Sigmoid colon (tissue), 4 donors: ENCODE results near the gene OGFR.

Experiments used
- CTCF ChIP-seq, 4 experiments: fragments of 450-650 bp in 3 of 4; fragments of 200-600 bp in 1 of 4; IDR thresholded peaks; one replicate each; pipeline ENCODE4 v1.5.1; 2016 to 2019; ENCODE audit warnings: antibody characterized with exemption in 4 of 4, mild to moderate bottlenecking in 3 of 4, moderate library complexity in 2 of 4
- POLR2A ChIP-seq, 2 donors: fragments of 450-650 bp; IDR thresholded peaks; one replicate each; pipeline ENCODE4 v1.6.1; 2016; ENCODE audit warnings: antibody characterized with exemption in 2 of 2, mild to moderate bottlenecking in 2 of 2, moderate library complexity in 2 of 2
- POLR2AphosphoS5 ChIP-seq, 4 donors: sonication (generic); formaldehyde crosslinking; IDR thresholded peaks; one replicate each; pipeline ENCODE4 v1.6.1; 2017; ENCODE audit warnings: antibody characterized with exemption in 4 of 4

DNA sequence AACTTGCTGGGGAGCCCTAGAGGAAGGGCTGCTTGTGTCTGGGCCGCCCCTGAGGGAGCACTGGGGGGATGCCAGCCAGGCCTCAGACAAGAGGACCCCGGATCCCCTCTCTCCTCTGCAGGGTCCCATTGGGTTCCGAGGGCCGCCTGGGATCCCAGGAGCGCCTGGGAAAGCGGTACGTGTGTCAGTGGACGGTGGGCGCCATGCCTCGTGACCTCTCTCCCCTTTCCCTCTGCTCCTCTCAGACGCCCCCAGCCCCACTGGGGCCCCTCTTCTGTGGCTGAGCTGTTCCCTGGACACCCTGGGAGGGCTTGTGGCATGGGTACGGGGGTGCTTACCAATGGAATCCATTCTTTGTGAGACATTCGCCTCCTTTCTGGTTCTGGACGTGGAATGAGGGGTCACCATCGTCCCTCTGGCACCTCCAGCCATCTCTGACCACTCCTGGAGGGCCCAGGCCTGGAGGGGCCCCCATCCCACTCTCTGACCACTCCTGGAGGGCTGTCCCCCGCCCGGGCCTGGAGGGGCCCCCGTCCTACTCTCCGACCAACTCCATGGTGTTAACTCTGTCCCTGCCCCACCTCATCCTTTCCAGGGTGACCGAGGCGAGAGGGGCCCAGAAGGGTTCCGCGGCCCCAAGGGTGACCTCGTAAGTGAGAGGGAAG is 22.1 kb downstream of the OGFR start:
- TF ChIP-seq POLR2A (IDR thresholded peaks at IDR 0.05) (no peak), CTCF (IDR thresholded peaks at IDR 0.05) (no peak), POLR2AphosphoS5 (IDR thresholded peaks at IDR 0.05) (no peak)
